GM15510 (cell line): Measurements from ENCODE around the gene YJU2.

Experiments
- POLR2A ChIP-seq: IDR thresholded peaks from 3 replicates; pipeline ENCODE4 v1.6.1; 2011; ENCODE audit warnings: borderline replicate concordance; ENCODE audit not compliant: insufficient read length; ENCODE audit errors: extremely low read depth

YJU2 gene

GRCh38 chr19:4279530-4280422 lies 32.9 kb downstream of the YJU2 start:
- no peak for TF ChIP-seq POLR2A

DNA sequence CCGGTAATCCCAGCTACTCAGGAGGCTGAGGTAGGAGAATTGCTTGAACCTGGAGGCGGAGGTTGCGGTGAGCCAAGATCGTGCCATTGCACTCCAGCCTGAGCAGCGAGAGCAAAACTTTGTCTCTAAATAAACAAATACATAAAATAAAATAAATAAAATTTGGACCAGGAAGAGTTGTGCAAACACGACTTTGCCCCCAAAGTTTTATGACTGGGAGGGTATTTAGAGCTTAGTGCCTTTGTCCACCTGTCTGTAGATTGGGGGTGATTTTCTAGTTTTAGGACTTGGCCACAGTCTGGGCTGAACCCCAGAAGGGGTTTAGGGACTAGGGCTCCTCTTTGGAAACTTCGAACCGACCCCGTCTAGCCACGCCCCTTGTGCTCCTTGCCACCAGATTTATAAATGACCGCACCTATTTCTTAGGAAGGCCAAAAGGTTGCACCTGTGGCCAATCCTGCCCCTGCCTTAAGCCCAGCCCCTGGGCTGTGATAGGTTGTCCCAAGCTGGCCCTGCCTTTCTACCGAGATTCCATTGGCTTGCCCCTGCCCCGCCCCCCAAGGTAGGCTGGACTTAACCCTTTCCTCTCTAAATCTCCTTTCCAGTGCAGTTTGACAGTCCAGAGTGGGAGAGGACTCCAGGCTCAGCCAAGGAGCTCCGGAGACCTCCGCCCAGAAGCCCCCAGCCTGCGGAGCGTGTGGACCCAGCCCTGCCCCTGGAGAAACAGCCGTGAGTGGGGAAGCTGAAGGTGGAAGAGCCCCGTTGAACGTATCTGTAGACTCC lies 37.5 kb downstream of the YJU2 start:
- no peak for TF ChIP-seq POLR2A

GRCh38 chr19:4284974-4285373 lies 38.1 kb downstream of the YJU2 start:
- TF ChIP-seq POLR2A = no peak

DNA sequence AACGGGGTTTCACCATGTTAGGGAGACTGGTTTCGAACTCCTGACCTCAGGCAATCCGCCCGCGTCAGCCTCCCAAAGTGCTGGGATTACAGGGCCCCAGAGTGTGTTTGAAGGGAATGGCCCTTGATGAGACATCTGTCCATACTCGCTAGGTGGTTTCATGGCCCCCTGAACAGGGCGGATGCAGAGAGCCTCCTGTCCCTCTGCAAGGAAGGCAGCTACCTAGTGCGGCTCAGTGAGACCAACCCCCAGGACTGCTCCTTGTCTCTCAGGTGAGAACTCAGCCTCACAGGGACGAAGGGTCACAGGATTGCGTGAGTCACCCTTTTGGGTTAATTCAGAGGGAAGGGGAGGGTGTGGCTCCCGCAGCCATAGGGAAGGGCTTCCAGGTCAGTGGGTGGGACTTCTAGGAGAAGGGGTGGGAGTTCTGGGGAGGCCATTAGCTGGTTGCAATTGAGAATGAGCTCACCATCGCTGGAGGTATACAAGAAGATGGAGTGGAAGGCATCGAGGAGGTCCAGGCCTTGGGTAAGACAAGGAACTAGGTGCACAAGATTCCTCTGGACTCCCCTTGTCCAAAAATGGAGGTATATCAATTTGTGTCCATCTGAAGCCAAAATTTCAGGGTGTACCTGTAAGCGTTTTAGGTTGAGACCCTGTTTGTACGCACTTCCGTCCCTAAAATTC lies 41.4 kb downstream of the YJU2 start:
- TF ChIP-seq POLR2A = no peak

DNA sequence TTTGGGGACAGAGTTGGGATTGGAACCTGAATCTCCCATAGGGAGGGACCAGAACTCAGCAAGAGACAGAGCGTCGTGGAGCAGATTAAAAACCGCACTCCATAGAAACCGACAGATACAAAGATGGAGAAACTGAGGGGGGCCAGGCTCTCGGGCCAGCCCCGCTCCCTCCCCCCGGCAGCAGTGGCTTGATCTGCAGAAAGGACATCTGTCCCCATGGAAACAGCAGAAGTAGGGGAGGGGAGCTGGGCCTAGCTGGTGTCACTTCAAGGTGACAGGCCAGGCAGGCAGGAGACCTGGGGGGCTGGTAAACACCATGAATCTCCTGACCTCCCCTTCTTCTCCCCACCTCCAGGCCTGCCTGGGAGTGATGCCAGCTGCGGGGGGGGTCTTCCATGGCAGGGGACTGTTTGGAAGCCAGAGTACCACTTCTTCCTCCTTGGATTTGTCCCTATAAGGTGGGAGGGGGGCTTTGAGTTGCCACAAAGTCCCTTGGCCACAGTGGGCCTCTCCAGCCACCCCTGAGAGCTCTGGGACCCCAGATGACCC lies 44.4 kb downstream of the YJU2 start:
- TF ChIP-seq POLR2A = no peak

- no peak for TF ChIP-seq POLR2A
Measured at GRCh38 chr19:4292515-4292914, 45.6 kb downstream of the YJU2 start.

GRCh38 chr19:4294389-4294788 lies 47.5 kb downstream of the YJU2 start:
- no peak for TF ChIP-seq POLR2A

- TF ChIP-seq POLR2A = no peak
Measured at GRCh38 chr19:4295972-4296771, 49.3 kb downstream of the YJU2 start.

DNA sequence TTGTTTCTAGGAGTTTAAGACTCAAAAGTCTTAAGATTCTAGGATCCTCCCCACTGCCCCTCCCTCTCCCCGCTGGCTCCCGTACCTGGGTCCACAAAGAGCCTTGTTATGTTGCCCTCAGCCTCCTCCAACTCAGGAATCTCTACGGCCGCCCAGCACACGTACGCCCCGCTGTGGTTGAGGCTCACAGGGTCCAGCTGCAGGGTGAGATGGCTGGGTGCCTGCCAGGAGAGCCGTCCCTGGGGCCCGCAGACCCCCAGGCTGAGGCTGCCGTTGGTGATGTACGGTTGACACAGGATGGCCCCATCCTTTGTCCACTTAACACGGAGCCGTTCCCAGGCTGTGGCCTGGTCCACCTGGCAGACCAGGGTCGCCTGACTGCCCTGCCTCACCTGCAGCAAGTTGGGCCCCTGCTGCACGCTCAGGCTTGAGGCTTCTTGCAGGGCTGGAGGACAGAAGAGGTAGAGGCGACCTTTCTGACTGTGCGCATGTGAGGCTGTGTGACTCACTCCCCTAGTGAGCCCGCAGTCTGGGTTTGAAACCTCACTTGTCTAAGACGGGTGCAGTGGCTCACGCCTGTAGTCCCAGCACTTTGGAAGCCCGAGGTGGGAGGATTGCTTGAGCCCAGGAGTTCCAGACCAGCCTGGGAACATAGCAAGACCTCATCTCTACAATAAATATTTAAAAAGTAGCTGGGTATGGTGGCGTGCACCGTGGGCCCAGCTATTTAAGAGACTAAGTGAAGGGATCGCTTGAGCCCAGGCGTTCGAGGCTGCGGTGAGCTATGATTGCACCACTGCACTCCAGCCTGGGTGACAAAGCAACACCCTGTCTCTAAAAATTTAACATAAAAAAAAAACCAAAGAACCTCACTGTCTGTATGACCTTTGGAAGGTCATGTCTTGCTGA lies 51.3 kb downstream of the YJU2 start:
- no peak for TF ChIP-seq POLR2A

GRCh38 chr19:4298810-4299550 lies 52.1 kb downstream of the YJU2 start:
- no peak for TF ChIP-seq POLR2A

DNA sequence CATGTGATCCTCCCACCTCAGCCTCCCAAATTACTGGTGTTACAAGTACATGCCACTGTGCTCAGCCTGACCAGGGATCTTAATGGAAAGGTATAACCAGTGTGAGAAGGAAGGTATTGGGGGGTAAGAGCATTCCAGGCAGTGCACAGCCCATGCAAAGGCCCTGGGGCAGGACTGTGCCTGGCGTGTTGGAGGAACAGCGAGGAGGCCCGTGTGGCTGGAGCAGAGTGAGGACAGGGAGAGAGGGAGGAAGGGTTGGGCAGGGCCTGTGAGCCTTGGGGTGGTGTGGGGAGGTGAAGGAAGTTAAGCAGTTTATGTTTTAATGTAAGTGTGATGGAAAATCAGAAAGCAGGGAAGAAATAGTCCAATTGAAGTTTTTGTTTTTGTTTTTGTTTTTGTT lies 53.7 kb downstream of the YJU2 start:
- TF ChIP-seq POLR2A = no peak

- no peak for TF ChIP-seq POLR2A
Measured at GRCh38 chr19:4301590-4302242, 54.8 kb downstream of the YJU2 start.
